OCI-LY3 (cell line): ENCODE data around the gene CHST4.
A peak's percentile ranks its signal among the peaks of the same experiment; 100 is the strongest.

ENCODE experiments used
- H2AFZ ChIP-seq: fragments of 200-600, 300-600 bp; shearing (Covaris generic); 2 replicates; pipeline ENCODE4 v1.6.0; 2014; ENCODE audit warnings: antibody characterized with exemption, low read depth, low read length
- H3K27ac ChIP-seq: fragments of 200-600, 300-600 bp; sonication (generic); 2 replicates; pipeline ENCODE4 v1.5.1; 2014; ENCODE audit warnings: mild to moderate bottlenecking, low read length, moderate library complexity, mixed read lengths
- H3K27me3 ChIP-seq: fragments of 200-600, 300-600 bp; sonication (generic); 2 replicates; pipeline ENCODE4 v1.6.1; 2014; ENCODE audit warnings: low read depth, low read length, mixed read lengths
- H3K36me3 ChIP-seq: fragments of 200-600, 300-600 bp; sonication (generic); replicated peaks from 2 replicates; pipeline ENCODE3; 2014; ENCODE audit warnings: low read depth, low read length, mixed read lengths
- H3K4me1 ChIP-seq: fragments of 300-600, 200-600 bp; sonication (generic); 2 replicates; pipeline ENCODE4 v1.6.1; 2014; ENCODE audit warnings: low read length, mixed read lengths
- H3K4me2 ChIP-seq: fragments of 200-600, 300-600 bp; sonication (generic); 2 replicates; pipeline ENCODE4 v1.6.1; 2014; ENCODE audit warnings: low read length, mixed read lengths
- H3K4me3 ChIP-seq: fragments of 300-600, 200-600 bp; sonication (generic); 2 replicates; pipeline ENCODE4 v1.5.1; 2014; ENCODE audit warnings: antibody characterized with exemption, mild to moderate bottlenecking, low read length, moderate library complexity
- H3K79me2 ChIP-seq: fragments of 300-600, 200-600 bp; shearing (Covaris generic); 2 replicates; pipeline ENCODE4 v1.6.1; 2014; ENCODE audit warnings: mild to moderate bottlenecking, low read length, mixed read lengths
- H3K9ac ChIP-seq: fragments of 300-600, 200-600 bp; shearing (Covaris generic); 2 replicates; pipeline ENCODE4 v1.6.0; 2014; ENCODE audit warnings: mild to moderate bottlenecking, low read length, moderate library complexity
- H3K9me3 ChIP-seq: fragments of 200-600, 300-600 bp; shearing (Covaris generic); 2 replicates; pipeline ENCODE4 v1.6.1; 2014; ENCODE audit warnings: low read length, mixed read lengths; ENCODE audit not compliant: insufficient read depth
- H4K20me1 ChIP-seq: fragments of 200-600, 300-600 bp; sonication (generic); 2 replicates; pipeline ENCODE4 v1.6.1; 2016; ENCODE audit warnings: low read length, mixed read lengths; ENCODE audit not compliant: insufficient read depth
- EZH2phosphoT487 ChIP-seq: fragments of 200-600 bp; shearing (Covaris generic); IDR thresholded peaks from 2 replicates; pipeline ENCODE4 v1.6.1; 2018; ENCODE audit warnings: antibody characterized with exemption, mixed run types, low read depth
- TF ChIP-seq, protein P1 (sequence below): fragments of 200-600, 300-600 bp; sonication (generic); IDR thresholded peaks from 2 replicates; pipeline ENCODE4 v1.5.1; 2014; ENCODE audit warnings: antibody characterized with exemption, low read length, low read depth

The CHST4 gene

DNA sequence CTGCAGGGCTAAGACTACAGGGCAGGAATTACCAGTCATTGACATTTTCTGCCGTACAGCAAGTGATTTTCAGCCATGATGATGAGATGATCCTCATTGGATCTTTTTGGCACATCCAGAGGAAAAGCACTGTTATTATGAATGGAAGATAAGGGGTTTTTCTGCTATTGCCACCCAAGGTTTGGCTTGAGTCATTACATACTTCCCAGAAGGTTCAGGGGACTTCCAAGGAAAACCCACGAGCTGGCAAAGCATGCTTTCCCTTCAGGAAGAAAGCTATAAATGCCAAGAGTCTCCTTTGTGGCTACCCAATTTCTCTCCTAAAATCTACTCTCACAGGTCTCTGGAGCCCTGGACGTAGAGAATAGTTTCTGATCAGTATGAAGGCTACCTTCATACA, 6.1 kb downstream of the CHST4 start:
- no peak overlapping the region for H3K4me3 ChIP-seq
- TF ChIP-seq, protein P1, sequence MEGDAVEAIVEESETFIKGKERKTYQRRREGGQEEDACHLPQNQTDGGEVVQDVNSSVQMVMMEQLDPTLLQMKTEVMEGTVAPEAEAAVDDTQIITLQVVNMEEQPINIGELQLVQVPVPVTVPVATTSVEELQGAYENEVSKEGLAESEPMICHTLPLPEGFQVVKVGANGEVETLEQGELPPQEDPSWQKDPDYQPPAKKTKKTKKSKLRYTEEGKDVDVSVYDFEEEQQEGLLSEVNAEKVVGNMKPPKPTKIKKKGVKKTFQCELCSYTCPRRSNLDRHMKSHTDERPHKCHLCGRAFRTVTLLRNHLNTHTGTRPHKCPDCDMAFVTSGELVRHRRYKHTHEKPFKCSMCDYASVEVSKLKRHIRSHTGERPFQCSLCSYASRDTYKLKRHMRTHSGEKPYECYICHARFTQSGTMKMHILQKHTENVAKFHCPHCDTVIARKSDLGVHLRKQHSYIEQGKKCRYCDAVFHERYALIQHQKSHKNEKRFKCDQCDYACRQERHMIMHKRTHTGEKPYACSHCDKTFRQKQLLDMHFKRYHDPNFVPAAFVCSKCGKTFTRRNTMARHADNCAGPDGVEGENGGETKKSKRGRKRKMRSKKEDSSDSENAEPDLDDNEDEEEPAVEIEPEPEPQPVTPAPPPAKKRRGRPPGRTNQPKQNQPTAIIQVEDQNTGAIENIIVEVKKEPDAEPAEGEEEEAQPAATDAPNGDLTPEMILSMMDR = no peak
- TF ChIP-seq EZH2phosphoT487 = no peak
- no peaks in the 10 kb centered on the region for H3K9me3 ChIP-seq
- H3K27ac ChIP-seq = no peak overlapping the region
- no peaks in the 10 kb centered on the region for H3K79me2 ChIP-seq
- peaks cover 4% of the 10 kb centered on the region for H3K4me1 ChIP-seq
- no peak overlapping the region for H3K4me2 ChIP-seq
- no peaks in the 10 kb centered on the region for H4K20me1 ChIP-seq
- peaks cover 5% of the 10 kb centered on the region for H3K27me3 ChIP-seq
- H3K9ac ChIP-seq = no peak overlapping the region
- no peaks in the 10 kb centered on the region for H3K36me3 ChIP-seq
- no peak overlapping the region for H2AFZ ChIP-seq

GRCh38 chr16:71536752-71537499, 10.7 kb downstream of the CHST4 start:
- no peaks in the 10 kb centered on the region for H3K9me3 ChIP-seq
- peaks cover 9% of the 10 kb centered on the region; the same call in 1 of the 2 replicates for H3K27me3 ChIP-seq
- no peak overlapping the region for H3K9ac ChIP-seq
- TF ChIP-seq, protein P1 = no peak
- no peak for TF ChIP-seq EZH2phosphoT487
- no peaks in the 10 kb centered on the region for H3K36me3 ChIP-seq
- H3K27ac ChIP-seq = no peak overlapping the region
- H3K4me1 ChIP-seq = peaks cover 17% of the 10 kb centered on the region
- H3K79me2 ChIP-seq = no peaks in the 10 kb centered on the region
- 0 out of 2 replicates have a peak overlapping the region, but pooled peaks have one; percentile 34 for H3K4me2 ChIP-seq
- H2AFZ ChIP-seq = no peak overlapping the region
- no peak overlapping the region for H3K4me3 ChIP-seq
- H4K20me1 ChIP-seq = no peaks in the 10 kb centered on the region

DNA sequence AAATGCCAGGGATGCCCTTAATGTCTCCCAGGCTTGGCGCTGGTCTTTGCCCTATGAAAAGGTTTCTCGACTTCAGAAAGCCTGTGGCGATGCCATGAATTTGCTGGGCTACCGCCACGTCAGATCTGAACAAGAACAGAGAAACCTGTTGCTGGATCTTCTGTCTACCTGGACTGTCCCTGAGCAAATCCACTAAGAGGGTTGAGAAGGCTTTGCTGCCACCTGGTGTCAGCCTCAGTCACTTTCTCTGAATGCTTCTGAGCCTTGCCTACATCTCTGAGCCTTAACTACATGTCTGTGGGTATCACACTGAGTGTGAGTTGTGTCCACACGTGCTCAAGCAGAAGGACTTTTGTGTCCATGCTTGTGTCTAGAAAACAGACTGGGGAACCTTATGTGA, 11.4 kb downstream of the CHST4 start:
- H3K36me3 ChIP-seq = no peaks in the 10 kb centered on the region
- H3K4me1 ChIP-seq = peaks cover 14% of the 10 kb centered on the region
- H4K20me1 ChIP-seq = no peaks in the 10 kb centered on the region
- no peaks in the 10 kb centered on the region for H3K79me2 ChIP-seq
- TF ChIP-seq EZH2phosphoT487 = no peak
- TF ChIP-seq, protein P1 = peak; percentile 88
- peaks cover 9% of the 10 kb centered on the region; the same call in 1 of the 2 replicates for H3K27me3 ChIP-seq
- no peaks in the 10 kb centered on the region for H3K9me3 ChIP-seq
- no peak overlapping the region for H2AFZ ChIP-seq
- no peak overlapping the region for H3K4me3 ChIP-seq
- no peak overlapping the region for H3K9ac ChIP-seq
- H3K4me2 ChIP-seq = peak overlapping the region; percentile 34
- no peak overlapping the region for H3K27ac ChIP-seq

DNA sequence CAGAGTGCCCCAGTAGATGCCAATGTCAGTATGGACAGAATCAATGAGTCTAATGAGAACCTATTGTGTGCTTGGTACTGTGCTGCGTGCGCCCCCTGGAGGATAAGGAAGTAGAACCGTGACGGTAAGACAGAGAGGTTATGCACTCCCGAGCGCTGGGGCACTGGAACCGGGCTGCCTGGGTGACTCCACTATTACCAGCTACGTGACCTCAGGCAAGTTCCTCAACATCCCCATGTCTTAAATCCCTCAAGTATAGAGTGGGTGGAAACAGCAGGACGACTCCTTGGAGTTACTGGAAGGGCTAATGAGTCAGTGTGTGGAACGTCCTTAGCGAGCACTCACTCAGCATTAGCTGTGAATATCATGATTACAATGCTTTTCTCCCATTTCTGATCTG, 16.2 kb downstream of the CHST4 start:
- Histone ChIP-seq H2AFZ (peak overlapping the region; percentile 27; the same call in 1 of the 2 replicates), H3K4me1 (peaks cover 12% of the 10 kb centered on the region), H4K20me1 (no peaks in the 10 kb centered on the region), H3K9me3 (no peaks in the 10 kb centered on the region), H3K9ac (peak overlapping the region; percentile 1; the same call in 1 of the 2 replicates), H3K4me2 (peak overlapping the region; percentile 54), H3K27me3 (peaks cover 12% of the 10 kb centered on the region), H3K36me3 (no peaks in the 10 kb centered on the region), H3K4me3 (peak overlapping the region; percentile 44), H3K27ac (no peak overlapping the region), H3K79me2 (no peaks in the 10 kb centered on the region)
- TF ChIP-seq, protein P1 = peak; percentile 85
- no peak for TF ChIP-seq EZH2phosphoT487
